ENCODE data around the gene GLRX3. TPM values are rescaled to one million over a fixed set of nuclear protein-coding genes. Genes with fewer than 3 reads are reported as not detected.
"Not testable (repeated sequence)": the region's sequence is repeated elsewhere in the genome, so short reads cannot be mapped to it uniquely, and the experiment has no call there.

Gene GLRX3
- 50.3 TPM for total RNA-seq

- DNase-seq: peak; percentile 95
Observed at GRCh38 chr10:130136226-130137089, at the start of gene GLRX3. Gene GLRX3, plus strand, starts transcription at chr10:130136391. Its CDS starts 30 bp downstream, at chr10:130136421.

- DNase-seq: not testable (repeated sequence)
Observed at GRCh38 chr10:130090565-130090964, 45.6 kb upstream of the GLRX3 start.

DNA sequence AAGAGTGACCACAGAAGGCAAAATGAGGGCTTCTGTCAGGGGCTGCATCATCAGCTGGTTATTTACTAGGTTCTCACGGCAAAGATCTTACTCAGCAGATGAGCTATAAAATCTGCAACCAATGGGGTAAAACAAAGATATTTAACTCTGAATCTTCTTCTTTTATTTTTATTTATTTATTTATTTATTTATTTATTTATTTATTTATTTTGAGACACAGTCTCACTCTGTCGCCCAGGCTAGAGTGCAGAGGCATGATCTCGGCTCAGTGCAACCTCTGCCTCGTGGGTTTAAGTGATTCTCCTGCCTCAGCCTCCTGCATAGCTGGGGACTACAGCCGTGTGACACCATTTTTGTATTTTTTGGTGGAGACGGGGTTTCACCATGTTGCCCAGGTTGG lies 36.8 kb upstream of the GLRX3 start:
- no peak for DNase-seq

DNA sequence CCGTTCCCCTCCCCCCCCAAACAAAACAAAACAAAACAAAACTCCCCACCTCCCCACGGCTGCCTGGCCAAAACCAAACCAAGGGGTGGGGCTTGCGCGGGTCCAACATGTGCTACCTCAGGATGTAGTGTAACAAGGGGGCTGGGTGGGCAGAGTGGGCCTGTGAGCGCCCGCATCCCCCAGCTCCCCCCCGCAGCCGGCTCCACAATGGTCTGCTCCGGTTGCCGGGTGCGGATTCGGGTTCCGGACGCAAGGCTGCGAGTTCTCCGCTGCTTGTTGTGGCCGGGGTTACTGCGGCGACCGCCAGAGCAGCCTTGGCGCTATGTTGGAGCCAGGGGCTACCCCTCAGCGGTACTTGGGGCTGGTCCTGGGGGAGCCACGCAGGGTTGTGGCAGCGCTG lies 30.5 kb upstream of the GLRX3 start:
- DNase-seq: peak; percentile 24

DNA sequence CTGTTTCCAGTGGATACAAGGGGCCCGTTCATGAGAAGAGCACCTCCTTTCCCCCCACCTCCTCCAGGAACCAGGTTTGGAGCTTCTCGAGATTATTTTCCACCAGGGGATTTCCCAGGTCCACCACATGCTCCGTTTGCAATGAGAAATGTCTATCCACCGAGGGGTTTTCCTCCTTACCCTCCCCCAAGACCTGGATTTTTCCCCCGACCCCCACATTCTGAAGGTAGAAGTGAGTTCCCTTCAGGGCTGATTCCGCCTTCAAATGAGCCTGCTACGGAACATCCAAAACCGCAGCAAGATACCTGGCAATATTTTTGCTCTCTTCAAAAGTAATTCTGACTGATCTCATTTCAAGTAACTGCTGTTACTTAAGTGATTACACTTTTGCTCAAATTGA lies 28.0 kb upstream of the GLRX3 start:
- DNase-seq: not testable (repeated sequence)

DNA sequence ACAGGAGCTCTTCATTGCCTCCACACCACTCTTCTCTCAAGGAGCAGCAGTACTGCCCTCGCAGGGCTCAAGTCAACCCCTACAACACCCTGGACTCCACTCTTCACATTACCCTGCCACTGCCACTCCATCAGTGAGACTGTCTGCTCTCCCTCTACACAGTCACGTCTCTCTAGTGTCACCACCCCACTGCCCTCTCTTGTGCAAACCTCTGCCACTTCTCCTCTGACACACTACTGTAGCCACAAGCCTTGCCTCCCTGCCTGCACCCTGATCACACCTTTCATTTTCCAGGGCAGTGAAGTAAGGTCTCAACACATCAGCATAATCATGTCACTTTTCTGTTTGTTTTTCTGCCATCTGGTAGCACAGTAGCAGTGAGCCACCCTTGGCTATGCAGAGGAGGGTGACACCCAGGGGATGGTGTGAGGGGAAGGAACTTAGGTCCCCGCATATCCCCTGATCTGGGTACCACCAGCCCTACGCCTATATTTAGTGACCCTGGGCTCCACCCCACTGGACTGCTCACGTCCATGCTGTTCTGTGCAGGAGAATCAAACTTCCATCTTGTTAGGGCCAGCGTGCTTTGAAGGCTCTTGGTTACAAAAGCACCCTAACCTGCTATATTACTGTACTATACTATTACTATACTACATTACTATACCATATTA lies 27.1 kb upstream of the GLRX3 start:
- DNase-seq: no peak

- peak; percentile 98 for DNase-seq
Observed at GRCh38 chr10:130109796-130110245, 26.4 kb upstream of the GLRX3 start.

DNA sequence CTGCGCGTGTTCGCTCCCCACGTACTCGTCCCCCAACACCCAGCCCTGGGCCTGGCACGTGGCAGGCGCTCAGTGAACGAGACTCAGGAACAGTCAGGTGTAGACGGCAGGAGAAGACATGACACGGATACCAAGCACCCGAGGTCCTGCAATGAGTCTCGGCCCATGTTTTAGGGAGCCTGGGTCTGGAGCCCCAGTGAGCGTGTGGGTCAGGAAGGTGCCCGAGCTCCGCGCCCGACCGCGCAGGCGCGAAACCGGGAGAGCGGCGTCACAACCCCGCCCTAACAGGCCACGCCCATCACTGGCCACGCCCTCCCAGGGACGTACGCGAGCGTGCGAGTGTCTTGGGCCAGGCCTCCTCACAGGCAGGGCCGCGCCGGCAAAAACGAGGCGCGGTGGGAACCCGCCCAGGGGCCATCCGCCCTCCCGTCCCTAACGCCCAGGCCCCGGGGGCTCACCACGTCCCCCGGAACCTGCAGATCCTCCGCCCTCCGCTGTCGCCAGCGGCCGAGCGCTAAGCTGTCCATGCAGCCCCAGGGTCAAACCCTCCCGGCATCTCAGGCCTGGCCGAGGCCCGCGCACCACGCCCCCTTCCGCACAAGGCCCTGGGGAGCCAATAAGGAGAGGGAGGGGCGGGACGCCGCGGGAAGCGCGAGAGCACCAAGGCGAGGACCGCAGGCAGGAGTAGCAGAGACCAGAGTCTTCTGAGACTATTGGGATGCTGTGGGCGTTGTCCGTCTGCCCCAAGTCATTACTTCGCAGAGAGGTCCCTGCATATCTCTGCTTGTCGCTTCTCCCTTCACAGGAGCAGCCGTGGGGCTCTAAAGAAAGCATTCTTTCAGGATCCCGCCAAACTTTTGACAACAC lies 25.7 kb upstream of the GLRX3 start, which contains the start of gene C10orf143:
C10orf143 (minus strand) TSS at position 585 of the 867 bp plus-strand sequence; CDS start at position 527, 58 bp downstream.
- DNase-seq: peak; percentile 99

DNA sequence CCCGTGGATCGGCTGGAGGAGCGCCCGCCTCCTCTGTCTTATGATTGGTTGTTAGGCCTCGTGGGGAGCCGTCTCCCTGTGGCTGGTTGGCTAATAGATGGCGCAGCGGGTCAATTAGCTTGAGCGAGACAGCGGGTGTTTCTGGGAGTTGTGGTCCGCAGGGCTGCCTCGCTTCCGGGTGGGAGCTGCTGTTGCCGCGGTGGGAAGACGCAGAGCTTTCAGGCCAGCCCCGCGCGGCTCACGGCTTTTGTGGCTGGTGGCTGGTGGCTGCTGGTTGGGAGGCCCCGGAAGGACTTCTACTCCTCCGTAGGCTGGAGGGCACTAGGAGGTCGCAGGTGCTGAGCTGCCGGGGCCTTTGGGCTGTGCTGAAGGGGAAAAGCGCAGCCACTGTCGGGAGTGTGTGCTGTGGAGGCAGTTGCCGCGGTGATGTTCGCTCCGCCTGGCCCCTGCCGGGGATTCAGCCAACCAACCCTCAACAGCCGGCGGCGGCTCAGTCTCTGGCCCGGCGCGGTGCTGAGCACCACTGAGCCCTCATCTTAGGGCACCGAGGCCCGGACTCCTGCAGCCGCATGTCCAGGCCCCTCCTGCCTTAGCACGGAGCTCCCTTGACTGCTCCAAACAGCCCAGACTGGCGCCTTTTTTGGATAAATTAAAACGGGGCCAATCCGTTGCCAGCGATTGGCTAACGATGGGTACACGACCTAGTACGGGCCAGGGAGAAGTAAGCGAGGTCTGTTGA lies 24.9 kb upstream of the GLRX3 start:
- peak; percentile 99 for DNase-seq

- no peak for DNase-seq
Observed at GRCh38 chr10:130111852-130112180, 24.4 kb upstream of the GLRX3 start.

DNA sequence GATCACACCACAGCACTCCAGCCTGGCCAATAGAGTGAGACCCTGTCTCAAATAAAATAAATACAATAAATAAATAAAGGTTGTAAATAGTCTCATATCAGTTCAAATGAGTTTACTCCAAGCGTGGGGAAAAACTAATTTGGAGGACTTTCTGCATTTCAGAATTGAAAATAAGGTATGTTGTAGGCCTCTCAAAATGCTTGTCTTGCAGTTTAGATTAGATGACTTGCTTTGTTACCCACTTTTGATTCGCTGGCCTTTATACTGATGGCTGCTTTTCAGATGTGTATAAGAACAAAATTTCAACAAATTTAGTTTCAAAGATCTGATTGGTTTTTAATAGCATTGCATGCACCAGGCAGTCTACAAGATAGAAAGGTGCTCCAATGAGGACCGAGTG lies 23.4 kb upstream of the GLRX3 start:
- DNase-seq: no peak

DNA sequence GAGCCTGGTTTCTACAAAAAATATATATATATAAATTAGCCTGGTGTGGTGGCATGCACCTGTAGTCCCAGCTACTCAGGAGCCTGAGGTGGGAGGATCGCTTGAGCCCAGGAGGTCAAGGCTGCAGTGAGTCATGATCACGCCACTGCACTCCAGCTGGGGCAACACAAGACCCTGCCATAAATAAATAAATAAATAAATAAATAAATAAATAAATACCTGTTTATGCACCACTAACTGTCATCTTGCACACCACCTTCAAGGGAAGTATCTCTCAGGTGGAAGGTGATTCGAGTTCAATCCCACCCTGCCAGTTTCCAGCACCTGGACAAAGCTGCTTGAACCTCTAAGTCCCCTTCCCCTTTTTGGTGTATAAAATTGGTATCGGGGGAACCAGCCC lies 19.2 kb upstream of the GLRX3 start:
- not testable (repeated sequence) for DNase-seq

- DNase-seq: not testable (repeated sequence)
Observed at GRCh38 chr10:130117535-130117934, 18.7 kb upstream of the GLRX3 start.

GRCh38 chr10:130121486-130122079 lies 14.6 kb upstream of the GLRX3 start:
- DNase-seq: no peak

DNA sequence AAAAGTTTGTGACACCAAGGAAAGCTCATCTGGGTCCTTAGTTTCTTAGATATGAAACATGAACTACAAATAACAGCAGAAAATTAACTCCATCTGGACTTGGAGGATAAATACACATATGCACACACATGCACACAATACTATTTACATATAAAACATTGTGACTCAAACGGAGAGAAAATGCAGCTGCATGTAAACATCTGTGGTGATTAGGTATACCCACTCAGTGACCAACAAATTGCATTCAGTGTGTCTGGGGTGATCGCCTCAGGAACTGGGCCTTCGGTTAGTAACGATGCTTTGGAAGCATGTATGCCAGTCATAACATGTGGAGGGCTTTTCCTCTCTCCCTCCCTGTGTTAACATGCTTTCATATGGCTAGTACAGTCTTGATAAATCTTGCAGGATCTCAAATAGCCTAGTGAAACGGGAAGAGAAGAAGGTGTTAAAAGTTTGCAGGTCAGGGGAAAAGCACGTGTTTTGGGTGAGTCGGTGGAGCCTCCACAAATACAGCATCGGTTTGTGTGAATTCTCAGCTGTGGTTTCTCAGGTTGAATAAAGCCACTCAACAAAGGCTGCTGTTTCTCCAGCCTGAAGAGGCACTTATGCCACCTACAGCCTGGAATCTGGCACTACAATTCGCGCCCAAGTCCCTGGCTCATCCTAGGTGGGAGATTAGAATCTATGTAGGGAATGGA lies 8.7 kb upstream of the GLRX3 start:
- DNase-seq: peak; percentile 88

DNA sequence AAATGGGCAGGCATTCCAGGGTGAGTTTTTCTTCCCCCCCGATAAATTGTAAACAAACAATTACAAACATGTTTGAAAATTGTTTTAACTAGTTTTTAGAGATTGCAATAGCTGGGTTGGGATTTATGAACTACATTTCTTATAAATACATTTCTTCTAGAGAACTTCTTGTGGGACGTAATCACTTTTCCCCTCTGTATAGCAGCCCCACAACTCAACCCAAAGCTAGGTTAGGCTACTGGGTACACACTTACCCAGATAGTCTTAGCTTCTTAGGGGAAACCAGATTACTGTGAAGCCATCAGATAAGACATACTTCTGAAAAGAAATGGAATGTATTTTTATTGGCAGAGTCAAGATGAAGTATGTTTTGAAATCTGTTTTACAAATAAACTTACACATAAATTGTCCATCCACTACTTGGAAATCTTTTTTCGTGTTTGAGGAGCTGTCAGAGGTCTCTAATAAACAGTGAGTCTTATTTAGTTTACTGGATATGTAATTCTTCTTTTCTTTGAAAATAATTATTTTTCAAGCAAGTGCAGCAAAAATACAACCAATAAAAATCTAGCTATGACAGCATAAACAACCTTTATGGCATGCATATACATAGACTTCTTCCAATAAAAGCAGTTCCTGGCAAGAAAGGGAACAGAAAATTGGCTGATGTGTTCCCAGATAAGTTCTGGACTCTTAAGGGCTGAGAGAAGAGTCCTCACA lies 8.0 kb upstream of the GLRX3 start:
- DNase-seq: no peak

GRCh38 chr10:130128922-130129321 lies 7.3 kb upstream of the GLRX3 start:
- no peak for DNase-seq

DNA sequence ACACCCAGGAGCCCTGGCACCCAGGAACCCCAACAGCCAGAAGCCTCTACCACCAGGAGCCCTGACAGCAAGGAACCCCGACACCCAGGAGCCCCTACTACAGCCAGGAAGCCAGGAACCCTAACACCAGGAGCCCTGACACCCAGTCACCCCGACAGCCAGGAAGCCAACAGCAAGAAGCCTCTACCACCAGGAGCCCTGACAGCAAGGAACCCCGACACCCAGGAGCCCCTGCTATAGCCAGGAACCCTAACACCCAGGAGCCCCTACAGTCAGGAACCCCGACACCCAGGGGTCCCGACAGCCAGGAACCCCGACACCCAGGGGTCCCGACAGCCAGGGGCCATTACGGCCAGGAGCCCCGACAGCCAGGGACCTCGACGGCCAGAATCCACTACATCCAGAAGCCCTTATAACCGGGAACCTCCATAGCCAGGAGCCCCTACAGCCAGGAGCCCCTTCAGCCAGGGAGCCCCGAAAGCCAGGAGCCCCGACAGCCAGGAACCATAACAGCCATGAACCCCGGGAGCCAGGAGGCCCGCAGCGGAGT lies 440 bp upstream of the GLRX3 start:
- DNase-seq: no peak

GRCh38 chr10:130137090-130137448 lies 878 bp downstream of the GLRX3 start:
- peak; percentile 29 for DNase-seq
